ENCODE measurements around the gene CSNK2B.
A peak's percentile ranks its signal among the peaks of the same experiment; 100 is the strongest.

The CSNK2B gene

DNA sequence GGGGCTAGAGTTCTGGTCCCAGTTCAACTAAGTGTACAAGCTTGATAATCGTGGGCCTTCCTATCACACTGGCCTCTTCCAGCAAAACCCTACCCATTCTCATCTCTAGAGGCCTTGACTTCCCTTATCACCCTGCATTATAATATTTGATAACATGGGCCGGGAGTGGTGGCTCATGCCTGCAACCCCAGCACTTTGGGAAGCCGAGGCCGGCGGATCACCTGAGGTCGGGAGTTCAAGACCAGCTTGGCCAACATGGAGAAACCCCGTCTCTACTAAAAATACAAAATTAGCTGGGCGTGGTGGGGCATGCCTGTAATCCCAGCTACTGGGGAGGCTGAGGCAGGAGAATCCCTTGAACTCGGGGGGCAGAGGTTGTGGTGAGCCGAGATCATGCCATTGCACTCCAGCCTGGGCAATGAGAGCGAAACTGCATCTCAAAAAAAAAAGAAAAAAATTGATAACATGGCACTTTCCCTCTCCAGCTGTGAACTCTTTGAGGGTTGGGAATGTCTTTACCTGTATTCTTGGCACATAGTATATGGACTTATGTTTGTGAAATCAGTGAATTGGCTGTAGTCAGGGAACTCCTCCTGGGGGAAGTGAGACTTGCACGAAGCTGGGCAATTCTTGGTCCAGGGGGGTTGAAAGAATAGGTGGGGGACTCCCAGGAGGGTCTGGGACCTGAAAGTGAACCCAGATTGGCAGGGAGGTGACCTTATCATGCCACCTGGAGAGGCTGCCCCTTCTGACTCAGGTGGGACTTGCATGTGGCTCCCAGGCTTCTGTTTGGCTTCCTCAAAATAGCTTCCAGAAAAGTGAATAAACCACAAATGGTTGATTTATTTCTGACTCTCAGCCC, 4.4 kb upstream of the CSNK2B start:
- DNase-seq (ENCODE audit: low read depth): no peak
- H3K4me3 ChIP-seq (replicated peaks; ENCODE audit: low read depth, low read length): peak overlapping the region; percentile 96

DNA sequence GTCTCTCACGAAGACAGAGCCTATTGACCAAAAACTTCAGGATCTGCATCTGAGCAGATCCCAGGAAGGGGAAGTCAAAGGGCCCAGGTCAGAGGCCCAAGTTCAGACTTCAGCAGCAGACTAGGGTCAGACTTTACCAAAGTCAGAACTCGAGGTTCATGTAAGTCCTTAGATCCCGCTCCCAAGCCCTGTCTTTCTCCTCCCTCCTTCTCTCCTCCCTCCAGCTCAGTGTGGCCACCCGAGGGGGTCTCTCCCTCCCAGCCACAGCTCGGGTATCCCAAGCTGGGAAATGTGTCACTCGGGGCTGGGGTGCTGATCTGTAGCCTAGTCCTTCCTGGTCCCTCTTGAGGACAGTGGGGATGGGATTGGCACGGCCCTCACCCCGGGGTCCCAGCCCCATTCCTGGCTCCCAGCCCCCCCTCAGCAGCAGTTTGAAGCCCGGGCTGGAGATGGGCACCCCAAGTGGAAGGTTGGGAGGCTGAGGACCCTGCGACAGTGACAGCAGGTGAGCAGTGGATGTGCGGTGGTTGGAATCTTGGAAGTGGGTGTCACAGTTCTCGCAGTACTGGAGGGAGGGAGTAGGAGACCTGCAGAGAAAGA, 3.7 kb upstream of the CSNK2B start:
- no peak overlapping the region for H3K4me3 ChIP-seq (replicated peaks; ENCODE audit: low read depth, low read length)
- TF ChIP-seq, protein P1, sequence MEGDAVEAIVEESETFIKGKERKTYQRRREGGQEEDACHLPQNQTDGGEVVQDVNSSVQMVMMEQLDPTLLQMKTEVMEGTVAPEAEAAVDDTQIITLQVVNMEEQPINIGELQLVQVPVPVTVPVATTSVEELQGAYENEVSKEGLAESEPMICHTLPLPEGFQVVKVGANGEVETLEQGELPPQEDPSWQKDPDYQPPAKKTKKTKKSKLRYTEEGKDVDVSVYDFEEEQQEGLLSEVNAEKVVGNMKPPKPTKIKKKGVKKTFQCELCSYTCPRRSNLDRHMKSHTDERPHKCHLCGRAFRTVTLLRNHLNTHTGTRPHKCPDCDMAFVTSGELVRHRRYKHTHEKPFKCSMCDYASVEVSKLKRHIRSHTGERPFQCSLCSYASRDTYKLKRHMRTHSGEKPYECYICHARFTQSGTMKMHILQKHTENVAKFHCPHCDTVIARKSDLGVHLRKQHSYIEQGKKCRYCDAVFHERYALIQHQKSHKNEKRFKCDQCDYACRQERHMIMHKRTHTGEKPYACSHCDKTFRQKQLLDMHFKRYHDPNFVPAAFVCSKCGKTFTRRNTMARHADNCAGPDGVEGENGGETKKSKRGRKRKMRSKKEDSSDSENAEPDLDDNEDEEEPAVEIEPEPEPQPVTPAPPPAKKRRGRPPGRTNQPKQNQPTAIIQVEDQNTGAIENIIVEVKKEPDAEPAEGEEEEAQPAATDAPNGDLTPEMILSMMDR (IDR thresholded peaks at IDR 0.05; ENCODE audit: low read length, missing control alignments): no peak
- no peak for DNase-seq (ENCODE audit: low read depth)

More for the DNA sequence above, 4.4 kb upstream of the CSNK2B start:
- TF ChIP-seq, protein P1 (IDR thresholded peaks at IDR 0.05; ENCODE audit: low read length, missing control alignments): no peak

DNA sequence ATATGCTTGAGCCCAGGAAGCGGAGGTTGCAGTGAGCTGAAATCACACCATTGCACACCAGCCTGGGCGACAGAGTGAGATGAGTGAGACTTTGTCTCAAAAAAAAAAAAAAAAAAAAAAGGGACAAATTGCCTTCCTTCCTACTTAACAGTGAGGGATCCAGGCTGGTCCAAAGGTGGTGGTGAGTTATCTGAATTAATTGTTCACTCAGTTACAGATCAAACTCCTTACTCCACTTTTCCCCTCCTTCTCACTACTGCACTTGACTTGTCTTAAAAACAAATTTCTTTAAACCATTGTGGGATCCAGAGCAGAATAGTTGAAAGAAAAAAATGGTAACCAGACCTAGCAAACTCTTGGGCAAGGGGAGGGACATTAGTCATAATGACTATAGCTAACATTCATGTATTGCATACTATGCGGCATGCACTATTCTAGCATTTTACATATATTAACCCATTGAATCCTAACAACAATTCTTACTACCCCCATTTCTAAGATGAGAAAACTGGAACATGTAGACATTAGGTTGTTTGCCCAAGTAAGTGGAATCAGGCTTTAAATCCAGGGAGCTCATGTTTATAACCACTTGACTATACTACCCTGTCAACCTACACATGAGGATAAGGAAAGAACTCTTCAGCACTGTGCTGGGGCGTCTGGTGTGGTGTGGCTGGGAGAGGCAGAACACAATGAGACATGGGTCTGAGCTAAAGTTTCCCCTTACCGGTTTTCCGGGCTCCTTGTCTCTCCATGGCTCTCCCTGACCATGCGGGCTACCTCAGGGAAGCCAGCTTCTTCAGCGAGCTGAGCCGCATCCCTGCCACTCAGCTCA, 2.5 kb upstream of the CSNK2B start:
- DNase-seq (ENCODE audit: low read depth): peak; percentile 27
- peak overlapping the region; percentile 96 for H3K4me3 ChIP-seq (replicated peaks; ENCODE audit: low read depth, low read length)
- TF ChIP-seq, protein P1 (IDR thresholded peaks at IDR 0.05; ENCODE audit: low read length, missing control alignments): no peak

DNA sequence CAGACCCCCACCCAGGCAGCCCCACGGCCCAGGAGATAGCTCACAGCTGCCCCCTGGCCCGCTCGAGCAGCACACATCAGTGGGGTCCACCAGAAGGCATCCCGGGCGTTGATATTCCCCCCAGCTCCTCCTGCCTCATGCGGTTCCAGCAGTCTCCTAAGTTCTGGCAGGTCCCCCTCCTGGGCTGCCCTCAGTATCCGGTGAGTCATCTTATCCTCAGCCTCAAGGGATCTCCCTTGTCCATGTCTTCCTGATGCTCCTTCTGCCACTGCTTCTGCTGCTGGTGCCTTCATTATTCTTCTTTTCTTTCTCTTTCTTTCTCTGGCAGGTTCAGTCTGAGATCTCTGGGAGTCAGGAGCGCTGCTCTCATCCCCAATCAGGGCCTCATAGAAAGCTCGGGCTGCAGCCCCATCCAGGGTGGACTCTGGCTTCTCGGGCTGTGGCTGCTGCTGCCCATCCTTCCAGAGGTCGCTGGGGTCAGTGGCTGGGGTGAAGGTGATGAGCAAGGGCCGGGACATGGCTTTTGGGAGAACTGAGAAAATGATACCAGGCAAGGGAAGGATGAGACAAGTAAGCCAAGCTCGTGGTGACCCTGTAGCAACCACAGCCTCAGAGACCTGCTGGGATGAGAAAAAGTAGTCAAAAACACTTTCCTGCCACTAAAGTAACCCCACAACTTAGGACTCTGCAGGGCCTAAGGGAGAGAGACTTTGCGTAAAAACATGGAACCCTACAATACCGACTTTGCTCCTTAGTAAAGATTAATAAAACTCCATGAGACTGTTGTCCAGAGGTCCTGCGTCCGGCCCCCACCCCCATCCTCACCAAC, 1.7 kb upstream of the CSNK2B start:
- H3K4me3 ChIP-seq (replicated peaks; ENCODE audit: low read depth, low read length): peak overlapping the region; percentile 96
- peak; percentile 75 for DNase-seq (ENCODE audit: low read depth)
- TF ChIP-seq, protein P1 (IDR thresholded peaks at IDR 0.05; ENCODE audit: low read length, missing control alignments): no peak

DNA sequence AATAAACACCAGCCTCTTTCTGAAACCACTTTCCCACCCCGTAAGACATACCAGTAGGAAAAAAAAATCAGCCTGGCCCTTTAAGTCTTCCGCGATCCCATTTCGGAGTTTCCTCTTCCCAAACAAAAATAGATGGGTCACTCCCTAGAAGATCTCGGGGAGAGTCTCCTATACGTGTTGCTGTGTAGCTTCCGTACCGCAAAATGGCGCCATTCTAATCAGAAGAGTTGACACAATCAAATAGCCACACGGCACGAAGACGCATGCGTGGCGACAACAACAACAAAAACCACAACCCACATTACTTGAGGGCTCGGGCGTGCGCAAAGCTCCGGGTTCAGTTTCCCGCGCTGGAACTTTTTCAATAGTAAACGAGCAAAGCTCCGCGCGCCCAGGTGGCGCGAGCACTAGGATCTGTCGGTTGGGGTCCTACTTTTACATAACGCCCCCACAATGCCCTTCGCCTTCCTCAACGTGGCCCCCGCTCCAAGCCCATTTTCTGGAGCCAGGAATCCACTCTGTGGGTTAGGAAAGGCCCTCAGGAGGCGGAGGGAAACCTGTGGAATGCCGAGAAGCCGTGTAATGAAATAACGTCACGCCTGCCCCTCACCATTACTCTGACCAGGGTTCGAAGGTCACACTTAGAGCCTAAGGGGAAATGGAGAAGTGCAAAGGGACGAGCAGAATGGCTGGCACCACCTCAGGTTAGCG, 935 bp upstream of the CSNK2B start, which contains the start of gene GPANK1:
Gene GPANK1, minus strand, starts transcription at position 208 of the 711 bp plus-strand sequence. CDS start 519 bp downstream, outside the sequence.
- H3K4me3 ChIP-seq (replicated peaks; ENCODE audit: low read depth, low read length): peak within 1 kb of the TSS; percentile 96
- TF ChIP-seq, protein P1 (IDR thresholded peaks at IDR 0.05; ENCODE audit: low read length, missing control alignments): no peak
- DNase-seq (ENCODE audit: low read depth): peak; percentile 97
